ENCODE data around the gene UNC5CL.

DNA sequence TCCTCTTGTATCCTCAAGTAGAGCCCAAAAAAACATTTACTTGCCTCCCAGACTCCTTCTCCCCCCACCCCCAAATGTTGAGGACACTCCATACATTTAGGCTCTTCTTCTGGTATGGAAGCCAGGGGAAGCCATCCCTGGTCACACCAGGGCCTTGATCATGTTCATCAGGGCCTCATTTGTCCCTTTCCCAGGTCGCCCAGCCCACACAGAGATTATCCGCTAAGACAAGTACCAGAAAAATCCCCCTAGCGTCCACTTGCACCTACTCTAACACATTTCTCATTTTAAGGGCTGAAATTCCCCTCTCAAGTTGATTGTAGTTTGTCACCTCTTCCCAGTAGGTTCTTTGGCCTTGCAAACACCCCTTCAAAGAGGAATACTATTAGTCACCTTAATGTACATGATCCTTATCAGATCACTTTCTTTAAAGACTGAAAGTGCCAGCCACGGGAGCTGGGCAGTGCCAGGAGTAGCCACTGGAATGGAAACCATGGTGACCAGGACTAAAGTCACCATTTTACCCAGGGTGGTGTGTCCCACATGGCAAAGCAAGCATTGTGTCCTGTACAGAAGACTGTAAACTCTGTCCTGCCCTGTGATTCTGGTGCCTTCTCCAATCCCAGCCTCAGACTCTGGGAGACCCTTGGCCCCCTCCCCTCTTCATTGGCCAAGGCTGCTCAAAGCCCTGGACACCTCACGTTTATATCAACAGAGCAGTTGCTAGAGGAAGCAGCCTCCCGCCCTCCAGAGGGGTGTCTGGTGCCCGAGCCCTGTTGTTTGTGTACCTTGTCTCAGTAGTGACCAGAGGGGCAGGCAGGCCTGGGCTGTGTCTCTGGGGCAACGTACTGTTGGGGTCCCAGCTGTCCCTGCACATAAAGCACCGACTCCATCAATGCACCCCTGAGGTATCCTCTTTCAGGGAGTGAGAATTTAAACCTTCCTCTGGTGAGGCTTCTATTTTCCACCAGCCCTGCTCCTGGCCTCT lies 9.0 kb upstream of the UNC5CL start:
- TF ChIP-seq CTCF (IDR thresholded peaks at IDR 0.05; ENCODE audit: insufficient read depth, low read length, poor library complexity, severe bottlenecking) (no peak), EZH2phosphoT487 (conservative IDR thresholded peaks at IDR 0.05; ENCODE audit: low read length) (no peak)

All from SU-DHL-6 (cell line).